Tibial nerve (tissue), 4 donors: Measurements from ENCODE around the gene CLSTN3. TPM values are rescaled to one million over a fixed set of nuclear protein-coding genes. Genes with fewer than 3 reads are reported as not detected.
A peak's percentile ranks its signal among the peaks of the same experiment; 100 is the strongest.

Experiments used
- DNase-seq, 2 donors: peaks; one replicate each; pipeline ENCODE4 v3.0.0-alpha.2; 2019; ENCODE audit warnings: low spot score in 2 of 2
- H3K27ac ChIP-seq, 4 donors: fragments of 200-600 bp; sonication (generic) in 3 of 4; one replicate each; pipeline ENCODE4 v1.5.1; 2017 to 2019; ENCODE audit warnings: mild to moderate bottlenecking in 1 of 4
- H3K27me3 ChIP-seq, 2 donors: fragments of 200-600 bp; sonication (generic) in 1 of 2; one replicate each; pipeline versions ENCODE4 v1.5.1 to v1.6.0; 2017 to 2019
- H3K36me3 ChIP-seq, 3 donors: fragments of 200-600 bp; sonication (generic); one replicate each; pipeline ENCODE4 v1.5.1; 2018 to 2019
- H3K4me1 ChIP-seq, 4 donors: fragments of 200-600 bp; sonication (generic) in 3 of 4; one replicate each; pipeline ENCODE4 v1.5.1; 2017 to 2019
- H3K4me3 ChIP-seq, 4 donors: fragments of 200-600 bp; sonication (generic) in 3 of 4; one replicate each; pipeline ENCODE4 v1.5.1; 2017 to 2019; ENCODE audit warnings: mild to moderate bottlenecking in 1 of 4, moderate library complexity in 1 of 4
- H3K9me3 ChIP-seq, 4 donors: fragments of 200-600 bp; sonication (generic) in 3 of 4; one replicate each; pipeline ENCODE4 v1.5.1; 2017 to 2019
- CTCF ChIP-seq, 5 experiments: fragments of 200-600 bp in 3 of 5; fragments of 450-650 bp in 2 of 5; sonication (generic) in 3 of 5; IDR thresholded peaks; one replicate each; pipeline ENCODE4 v1.5.1; 2016 to 2019; ENCODE audit warnings: antibody characterized with exemption in 5 of 5, mild to moderate bottlenecking in 3 of 5, moderate library complexity in 2 of 5
- EP300 ChIP-seq, 2 donors: sonication (generic); formaldehyde crosslinking; IDR thresholded peaks; one replicate each; pipeline ENCODE4 v1.6.1; 2017; ENCODE audit warnings: antibody characterized with exemption in 2 of 2, mild to moderate bottlenecking in 1 of 2
- POLR2A ChIP-seq, 2 donors: fragments of 450-650 bp; IDR thresholded peaks; one replicate each; pipeline ENCODE4 v1.6.1; 2017; ENCODE audit warnings: antibody characterized with exemption in 2 of 2, mild to moderate bottlenecking in 2 of 2, moderate library complexity in 2 of 2
- WGBS, 2 donors: methylation state at CpG; one replicate each; pipeline ENCODE4 v1.1.5; 2018; 5-methylcytosine and 5-hydroxymethylcytosine counted together
- total RNA-seq, 4 donors: library from RNA; depleted of rRNA; stranded (reverse); fragments of >200 nt; gene quantifications; one replicate each; pipeline ENCODE4 v1.1.0, GENCODE V29; 2016

Gene CLSTN3
- total RNA-seq, 4 donors from 2014 or later: 40.0 to 112 (median 79.6) TPM

DNA sequence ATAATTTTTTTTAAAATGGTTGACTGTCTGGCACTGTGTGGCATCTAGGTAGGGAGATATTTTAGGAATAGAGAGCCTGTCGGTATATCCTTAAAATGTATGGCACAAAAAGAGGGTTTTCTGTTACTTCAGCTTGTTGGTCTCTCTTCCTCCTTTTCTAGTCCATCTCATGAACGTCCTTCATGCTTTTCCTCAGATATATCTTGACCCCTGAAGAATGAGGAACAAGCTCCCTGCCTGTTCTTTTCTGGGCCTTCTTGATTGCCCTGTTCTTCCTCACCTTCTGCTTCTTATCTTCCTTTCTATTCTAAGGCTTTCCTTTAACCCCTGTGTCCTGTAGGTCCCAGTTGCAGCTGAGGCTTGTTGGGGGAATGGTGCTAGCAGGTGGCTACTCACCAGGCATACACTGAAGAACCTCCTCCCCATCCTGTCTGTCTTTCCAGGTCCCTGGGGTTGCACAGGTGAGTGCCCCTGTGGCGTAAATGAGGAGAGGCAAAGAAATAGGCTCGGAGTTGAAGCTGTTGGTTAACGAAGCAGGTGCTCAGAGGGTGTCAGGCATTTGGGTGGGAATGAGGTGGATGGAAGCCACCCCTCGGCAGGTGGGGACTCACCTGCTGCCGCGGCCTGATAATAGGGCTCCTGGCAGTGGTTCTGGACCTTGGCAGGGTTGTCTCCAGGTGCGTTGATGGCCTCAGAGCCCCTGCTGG, 30.7 kb upstream of the CLSTN3 start:
- Histone ChIP-seq H3K4me3 (no peak overlapping the region), H3K36me3 (peaks cover 0 to 63% (median 0%) of the 10 kb centered on the region in 3 donors), H3K9me3 (no peaks in the 10 kb centered on the region), H3K4me1 (peaks cover 0 to 19% (median 3%) of the 10 kb centered on the region in 4 donors), H3K27ac (no peak overlapping the region), H3K27me3 (no peaks in the 10 kb centered on the region)
- DNase-seq: no peak
- TF ChIP-seq EP300 (IDR thresholded peaks at IDR 0.05) (no peak), CTCF (IDR thresholded peaks at IDR 0.05) (no peak), POLR2A (IDR thresholded peaks at IDR 0.05) (no peak)
- 83 to 92% methylated on average over 9 of the region's 9 CpGs for WGBS, 2 donors

GRCh38 chr12:7100239-7100638, 29.9 kb upstream of the CLSTN3 start:
- Histone ChIP-seq H3K9me3 (no peaks in the 10 kb centered on the region), H3K36me3 (peaks cover 0 to 71% (median 0%) of the 10 kb centered on the region in 3 donors), H3K27ac (no peak overlapping the region), H3K27me3 (no peaks in the 10 kb centered on the region), H3K4me1 (peaks cover 0 to 17% (median 3%) of the 10 kb centered on the region in 4 donors), H3K4me3 (no peak overlapping the region)
- DNase-seq: no peak
- TF ChIP-seq EP300 (IDR thresholded peaks at IDR 0.05): no peak
- WGBS, 2 donors: 80 to 84% methylated on average over 4 of the region's 4 CpGs

GRCh38 chr12:7101047-7101693, 29.0 kb upstream of the CLSTN3 start:
- Histone ChIP-seq H3K4me1 (peaks cover 0 to 17% (median 3%) of the 10 kb centered on the region in 4 donors), H3K4me3 (no peak overlapping the region), H3K9me3 (peaks cover 0 to 7% (median 0%) of the 10 kb centered on the region in 4 donors), H3K27ac (peak overlapping the region in 3 of 4 donors; percentile 15 to 50 (median 35)), H3K27me3 (no peaks in the 10 kb centered on the region), H3K36me3 (peaks cover 0 to 80% (median 0%) of the 10 kb centered on the region in 3 donors)
- 85 to 90% methylated on average over 4 of the region's 4 CpGs for WGBS, 2 donors
- TF ChIP-seq CTCF (IDR thresholded peaks at IDR 0.05): no peak
- TF ChIP-seq POLR2A (IDR thresholded peaks at IDR 0.05): no peak
- no peak for DNase-seq

DNA sequence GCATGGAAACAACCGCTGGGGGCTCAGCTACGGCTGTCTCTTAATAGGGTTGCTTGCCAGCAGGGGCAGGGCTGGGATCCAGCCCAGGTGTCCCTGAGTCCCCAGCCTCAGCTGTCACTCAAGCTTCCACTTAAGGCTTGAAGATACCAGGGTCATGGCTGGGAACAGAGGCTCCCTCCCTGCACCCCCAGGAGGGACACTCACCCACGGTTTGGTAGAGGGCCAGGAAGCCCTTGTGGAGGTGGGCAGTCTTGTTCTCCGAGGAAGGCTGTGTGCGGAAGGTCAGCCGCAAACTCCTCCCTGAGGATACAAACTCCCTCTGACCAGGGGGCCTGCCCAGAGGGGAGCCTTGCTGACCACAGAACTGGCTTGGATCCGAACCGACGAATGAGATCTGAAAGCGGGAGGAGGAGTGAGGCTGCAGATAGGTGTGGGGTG, 28.5 kb upstream of the CLSTN3 start:
- peaks cover 0 to 80% (median 0%) of the 10 kb centered on the region in 3 donors for H3K36me3 ChIP-seq
- H3K4me1 ChIP-seq: peaks cover 0 to 22% (median 3%) of the 10 kb centered on the region in 4 donors
- no peak overlapping the region for H3K4me3 ChIP-seq
- peaks cover 0 to 9% (median 0%) of the 10 kb centered on the region in 4 donors for H3K9me3 ChIP-seq
- 61% methylated on average over 9 to 10 of the region's 10 CpGs for WGBS, 2 donors
- TF ChIP-seq EP300 (IDR thresholded peaks at IDR 0.05) (no peak), CTCF (IDR thresholded peaks at IDR 0.05) (no peak), POLR2A (IDR thresholded peaks at IDR 0.05) (no peak)
- DNase-seq: no peak
- peak overlapping the region in 3 of 4 donors; percentile 15 to 35 (median 23) for H3K27ac ChIP-seq
- H3K27me3 ChIP-seq: no peaks in the 10 kb centered on the region

GRCh38 chr12:7102582-7102981, 27.6 kb upstream of the CLSTN3 start:
- Histone ChIP-seq H3K27me3 (no peaks in the 10 kb centered on the region), H3K27ac (no peak overlapping the region), H3K4me3 (no peak overlapping the region), H3K9me3 (peaks cover 0 to 9% (median 0%) of the 10 kb centered on the region in 4 donors), H3K36me3 (peaks cover 0 to 72% (median 0%) of the 10 kb centered on the region in 3 donors), H3K4me1 (peaks cover 0 to 31% (median 5%) of the 10 kb centered on the region in 4 donors)
- DNase-seq: no peak
- no peak for TF ChIP-seq POLR2A (IDR thresholded peaks at IDR 0.05)
- TF ChIP-seq CTCF (IDR thresholded peaks at IDR 0.05): no peak
- no peak for TF ChIP-seq EP300 (IDR thresholded peaks at IDR 0.05)
- WGBS, 2 donors: 66 to 77% methylated on average over 3 of the region's 3 CpGs
